CD4-positive, alpha-beta T cell treated with Interferon gamma for 1 hour (primary cell): Measurements from ENCODE around the gene ALCAM.
"Not testable (repeated sequence)": the region's sequence is repeated elsewhere in the genome, so short reads cannot be mapped to it uniquely, and the experiment has no call there.

Experiments
- DNase-seq: peaks from one replicate; pipeline ENCODE4 v3.0.0-alpha.2; 2020

The ALCAM gene

GRCh38 chr3:105392598-105392997 lies 25.9 kb downstream of the ALCAM start:
- not testable (repeated sequence) for DNase-seq

- no peak for DNase-seq
Measured at GRCh38 chr3:105394177-105394576, 27.5 kb downstream of the ALCAM start.

GRCh38 chr3:105397974-105398373 lies 31.3 kb downstream of the ALCAM start:
- DNase-seq, result no peak

GRCh38 chr3:105398437-105398836 lies 31.7 kb downstream of the ALCAM start:
- DNase-seq, result no peak

- no peak for DNase-seq
Measured at GRCh38 chr3:105399062-105399461, 32.4 kb downstream of the ALCAM start.

GRCh38 chr3:105399611-105400010 lies 32.9 kb downstream of the ALCAM start:
- DNase-seq, result no peak

- no peak for DNase-seq
Measured at GRCh38 chr3:105401254-105401653, 34.5 kb downstream of the ALCAM start.

GRCh38 chr3:105401691-105402149 lies 35.0 kb downstream of the ALCAM start:
- DNase-seq, result no peak

- DNase-seq, result no peak
Measured at GRCh38 chr3:105402287-105402801, 35.6 kb downstream of the ALCAM start.

- DNase-seq, result not testable (repeated sequence)
Measured at GRCh38 chr3:105403034-105403433, 36.3 kb downstream of the ALCAM start.

GRCh38 chr3:105406268-105406667 lies 39.6 kb downstream of the ALCAM start:
- no peak for DNase-seq

GRCh38 chr3:105409364-105409763 lies 42.7 kb downstream of the ALCAM start:
- DNase-seq, result no peak

GRCh38 chr3:105413343-105413887 lies 46.7 kb downstream of the ALCAM start:
- DNase-seq, result no peak

- no peak for DNase-seq
Measured at GRCh38 chr3:105414841-105415240, 48.1 kb downstream of the ALCAM start.

GRCh38 chr3:105415951-105416350 lies 49.2 kb downstream of the ALCAM start:
- DNase-seq, result no peak

- DNase-seq, result no peak
Measured at GRCh38 chr3:105417525-105418289, 51.0 kb downstream of the ALCAM start.

- no peak for DNase-seq
Measured at GRCh38 chr3:105422645-105423044, 55.9 kb downstream of the ALCAM start.

- DNase-seq, result no peak
Measured at GRCh38 chr3:105423397-105423796, 56.7 kb downstream of the ALCAM start.

GRCh38 chr3:105424412-105425152 lies 57.9 kb downstream of the ALCAM start:
- DNase-seq, result no peak

- DNase-seq, result no peak
Measured at GRCh38 chr3:105425153-105425502, 58.4 kb downstream of the ALCAM start.

GRCh38 chr3:105427332-105427731 lies 60.6 kb downstream of the ALCAM start:
- DNase-seq, result no peak

GRCh38 chr3:105429034-105429762 lies 62.5 kb downstream of the ALCAM start:
- DNase-seq, result no peak

- DNase-seq, result no peak
Measured at GRCh38 chr3:105430455-105430854, 63.7 kb downstream of the ALCAM start.
